HUES64 (cell line): Measurements from ENCODE around the gene SDCCAG8.

Experiments
- H3K27ac ChIP-seq: 2 replicates; pipeline ENCODE4 v1.7.0; 2013; ENCODE audit warnings: low read depth, low read length, inconsistent platforms
- H3K27me3 ChIP-seq: 2 replicates; pipeline ENCODE4 v1.6.1; 2013; ENCODE audit warnings: mild to moderate bottlenecking, low read length; ENCODE audit not compliant: insufficient read depth
- H3K36me3 ChIP-seq: 2 replicates; pipeline ENCODE4 v1.6.1; 2013; ENCODE audit warnings: mild to moderate bottlenecking, low read length; ENCODE audit not compliant: insufficient read depth
- H3K4me1 ChIP-seq: 2 replicates; pipeline ENCODE4 v1.6.1; 2013; ENCODE audit warnings: mild to moderate bottlenecking, low read length, moderate library complexity; ENCODE audit not compliant: insufficient read depth
- H3K4me3 ChIP-seq: 2 replicates; pipeline ENCODE4 v1.5.1; 2013; ENCODE audit warnings: mild to moderate bottlenecking, low read length, moderate library complexity
- H3K9ac ChIP-seq: 2 replicates; pipeline ENCODE4 v1.6.1; 2013; ENCODE audit warnings: mild to moderate bottlenecking, low read depth, low read length
- H3K9me3 ChIP-seq: 2 replicates; pipeline ENCODE4 v1.6.1; 2013; ENCODE audit warnings: low read depth, low read length; ENCODE audit not compliant: insufficient read depth
- WGBS: fragments of 150-250, 120-280 bp; methylation state at CpG from one replicate; pipeline ENCODE4 v1.1.7; 2013; ENCODE audit warnings: missing lambda C conversion rate; 5-methylcytosine and 5-hydroxymethylcytosine counted together

SDCCAG8 gene

DNA sequence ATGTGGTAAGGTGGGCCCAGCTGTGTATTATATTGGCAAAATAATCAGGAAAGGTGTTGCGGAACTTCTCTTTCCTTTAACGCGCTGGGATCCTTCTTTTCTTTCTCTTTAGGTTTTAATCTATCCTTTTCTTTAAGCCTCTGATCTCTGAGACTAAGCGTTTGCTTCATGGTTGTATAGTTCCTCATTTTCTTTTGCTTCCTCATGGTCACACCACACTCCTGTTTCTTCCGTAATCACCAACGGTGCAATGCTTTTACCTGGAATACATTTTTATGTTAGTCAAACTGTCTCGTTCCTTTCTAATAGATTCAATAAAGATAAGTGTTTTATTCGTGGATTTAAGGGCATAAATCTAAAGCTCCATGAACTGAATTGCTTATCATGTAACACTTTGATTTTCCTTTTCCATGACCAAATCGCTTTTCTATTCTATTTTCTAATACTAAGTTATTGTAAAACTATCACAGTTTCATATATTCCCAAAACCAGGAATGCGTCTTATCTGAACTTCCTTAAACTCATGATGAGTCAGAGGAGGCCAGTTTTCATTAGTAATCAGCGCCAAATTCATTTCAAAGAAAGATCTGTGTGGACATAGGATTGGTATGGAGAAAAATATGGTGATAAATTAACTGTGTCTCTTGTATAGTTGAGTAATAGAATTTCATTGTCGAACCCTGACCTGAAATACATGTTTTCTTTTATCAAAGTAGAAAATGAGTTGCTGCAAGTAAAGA lies 12.2 kb downstream of the SDCCAG8 start:
- H3K4me3 ChIP-seq, result no peak overlapping the region

DNA sequence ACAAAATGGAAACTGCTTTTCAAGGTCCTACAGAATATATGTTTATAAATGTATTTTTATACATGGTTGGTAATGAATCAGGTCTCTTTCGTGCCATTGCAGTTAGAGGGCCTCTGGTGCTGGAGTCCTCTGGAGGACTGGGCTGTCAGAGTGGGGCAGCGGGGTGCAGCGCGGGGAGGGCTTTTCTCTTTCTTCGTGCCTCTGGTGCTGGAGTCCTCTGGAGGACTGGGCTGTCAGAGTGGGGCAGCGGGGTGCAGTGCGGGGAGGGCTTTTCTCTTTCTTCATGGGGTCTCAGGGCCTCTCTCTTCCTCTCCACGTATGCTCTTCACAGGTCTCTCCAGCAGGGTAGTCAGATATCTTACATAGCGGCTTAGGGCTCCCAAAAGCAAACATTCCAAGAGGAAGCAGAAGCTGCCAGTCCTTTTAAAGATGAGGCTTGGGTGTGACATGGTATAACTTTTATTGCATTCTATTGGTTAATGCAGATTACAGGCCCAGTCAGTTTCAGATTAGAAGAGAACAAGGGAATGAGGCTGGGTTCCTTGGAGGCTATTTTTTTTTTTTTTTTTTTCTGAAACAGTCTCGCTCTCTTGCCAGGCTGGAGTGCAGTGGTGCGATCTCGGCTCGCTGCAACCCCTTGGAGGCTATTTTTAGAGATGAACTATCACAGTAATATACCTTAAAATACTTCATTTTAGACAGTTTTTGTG lies 13.1 kb downstream of the SDCCAG8 start:
- no peak overlapping the region for H3K4me3 ChIP-seq
- H3K36me3 ChIP-seq, result 0 out of 2 replicates have a peak, but pooled peaks cover 2% of the 10 kb centered on the region
- no peaks in the 10 kb centered on the region for H3K9me3 ChIP-seq
- H3K27ac ChIP-seq, result no peak overlapping the region
- no peaks in the 10 kb centered on the region for H3K27me3 ChIP-seq
- no peak overlapping the region for H3K9ac ChIP-seq
- WGBS, result 87% methylated on average over 9 of the region's 13 CpGs
- peaks cover 11% of the 10 kb centered on the region for H3K4me1 ChIP-seq

More for the DNA sequence above, 12.2 kb downstream of the SDCCAG8 start:
- Histone ChIP-seq H3K27ac (no peak overlapping the region), H3K27me3 (no peaks in the 10 kb centered on the region), H3K4me1 (peaks cover 11% of the 10 kb centered on the region), H3K36me3 (0 out of 2 replicates have a peak, but pooled peaks cover 2% of the 10 kb centered on the region), H3K9me3 (no peaks in the 10 kb centered on the region), H3K9ac (no peak overlapping the region)
- 98% methylated on average over 12 of the region's 12 CpGs for WGBS

DNA sequence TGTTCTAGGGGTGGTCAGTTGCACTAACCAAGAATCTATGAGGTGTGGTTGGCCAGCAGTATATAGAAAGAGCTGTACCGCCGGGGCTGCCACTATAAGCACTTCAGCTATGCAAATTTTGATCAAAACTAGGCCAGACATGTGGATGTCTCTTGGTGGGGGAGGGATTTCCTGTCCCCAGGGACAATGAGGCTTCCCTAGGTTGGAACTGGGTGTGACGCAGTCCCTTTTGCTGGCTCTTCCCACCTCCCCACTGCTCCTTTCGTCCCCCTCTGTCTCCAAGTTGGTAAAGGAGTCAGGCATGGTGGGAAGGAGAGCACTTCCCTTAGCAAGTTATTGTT lies 13.6 kb downstream of the SDCCAG8 start:
- no peaks in the 10 kb centered on the region for H3K9me3 ChIP-seq

DNA sequence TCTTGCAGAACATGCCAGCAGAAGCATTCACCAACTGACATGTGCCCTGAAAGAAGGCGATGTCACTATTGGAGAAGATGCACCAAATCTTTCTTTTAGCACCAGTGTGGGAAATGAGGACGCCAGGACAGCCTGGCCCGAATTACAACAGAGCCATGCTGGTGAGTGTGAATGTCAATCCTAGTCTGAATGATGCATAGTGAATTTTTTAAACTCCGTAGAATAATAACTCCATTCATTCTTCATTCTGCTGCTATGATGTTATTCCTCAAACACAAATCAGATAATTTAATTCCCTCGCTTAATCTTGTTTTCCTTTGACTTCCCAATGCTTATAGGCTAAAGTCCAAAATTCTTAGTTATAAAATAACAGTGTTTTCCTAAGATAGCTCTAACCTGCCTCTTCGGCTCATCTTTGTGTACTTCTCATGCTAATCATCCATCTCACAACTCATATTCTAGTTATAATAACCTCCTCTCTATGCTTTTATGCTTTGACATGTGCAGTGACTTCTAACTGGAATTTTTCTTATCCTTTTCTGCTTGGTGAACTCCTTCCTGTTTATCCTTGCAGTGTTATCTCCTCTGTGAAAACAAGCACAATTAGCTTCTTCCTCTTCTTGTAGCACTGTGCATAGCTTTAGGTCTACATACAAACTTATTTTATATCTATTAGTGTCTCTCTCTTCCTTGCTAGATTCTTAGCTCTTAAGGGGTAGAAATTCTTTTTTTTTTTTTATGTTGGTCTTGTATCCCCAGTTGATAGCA lies 14.4 kb downstream of the SDCCAG8 start:
- H3K27me3 ChIP-seq, result no peaks in the 10 kb centered on the region
- no peak overlapping the region for H3K27ac ChIP-seq
- H3K9ac ChIP-seq, result no peak overlapping the region
- no peak overlapping the region for H3K4me3 ChIP-seq
- H3K36me3 ChIP-seq, result peaks cover 7% of the 10 kb centered on the region
- no peaks in the 10 kb centered on the region for H3K9me3 ChIP-seq
- WGBS, result 90% methylated on average over 6 of the region's 6 CpGs
- peaks cover 11% of the 10 kb centered on the region for H3K4me1 ChIP-seq

More for the DNA sequence above, 13.6 kb downstream of the SDCCAG8 start:
- H3K9ac ChIP-seq, result no peak overlapping the region
- no peak overlapping the region for H3K4me3 ChIP-seq
- peaks cover 11% of the 10 kb centered on the region for H3K4me1 ChIP-seq
- no peak overlapping the region for H3K27ac ChIP-seq
- H3K36me3 ChIP-seq, result 0 out of 2 replicates have a peak, but pooled peaks cover 2% of the 10 kb centered on the region
- 95% methylated on average over 4 of the region's 4 CpGs for WGBS
- H3K27me3 ChIP-seq, result no peaks in the 10 kb centered on the region

DNA sequence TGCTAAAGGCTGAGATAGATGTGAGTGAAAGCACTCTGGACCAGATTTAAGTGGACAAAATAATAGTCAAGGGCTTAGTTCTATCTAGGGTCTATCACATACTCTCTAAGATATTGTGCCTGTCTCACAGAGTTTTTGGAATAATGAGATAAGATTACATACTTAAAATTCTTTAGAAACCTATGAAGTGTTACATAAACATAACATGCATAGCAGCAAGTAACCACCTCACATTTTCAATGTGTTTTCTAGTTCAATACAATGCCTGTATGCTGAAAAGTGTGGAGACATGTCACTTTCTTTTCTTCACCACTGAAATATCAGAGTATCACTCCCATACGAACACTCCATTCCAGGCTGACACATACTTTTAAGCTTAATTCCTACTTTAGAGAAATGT lies 16.2 kb downstream of the SDCCAG8 start:
- peaks cover 11% of the 10 kb centered on the region for H3K4me1 ChIP-seq
- no peaks in the 10 kb centered on the region for H3K27me3 ChIP-seq
- H3K4me3 ChIP-seq, result no peak overlapping the region
- H3K27ac ChIP-seq, result no peak overlapping the region
- no peaks in the 10 kb centered on the region for H3K9me3 ChIP-seq
- H3K9ac ChIP-seq, result no peak overlapping the region
- WGBS, result 80% methylated on average over 1 of the region's 1 CpG
- H3K36me3 ChIP-seq, result peaks cover 7% of the 10 kb centered on the region

DNA sequence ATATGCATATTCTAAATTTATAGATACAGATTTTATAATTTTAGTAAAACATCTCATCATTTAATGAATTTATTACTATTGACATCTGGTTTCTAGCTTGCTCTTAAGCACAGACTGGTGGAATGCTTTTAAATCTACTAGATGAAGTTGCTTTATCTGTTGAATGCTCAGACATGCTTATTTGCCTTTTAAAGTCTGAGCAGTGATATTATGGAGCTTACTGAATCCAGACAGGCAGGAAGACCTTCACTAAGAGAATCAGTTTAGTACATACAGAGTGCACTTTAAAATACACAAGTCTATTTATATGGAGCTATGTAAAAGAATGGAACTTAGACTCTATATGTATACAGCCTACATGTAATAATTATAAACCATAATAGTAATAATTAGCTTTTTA lies 16.6 kb downstream of the SDCCAG8 start:
- Histone ChIP-seq H3K4me1 (peaks cover 11% of the 10 kb centered on the region), H3K27me3 (no peaks in the 10 kb centered on the region), H3K36me3 (peaks cover 7% of the 10 kb centered on the region), H3K9me3 (no peaks in the 10 kb centered on the region), H3K27ac (no peak overlapping the region), H3K9ac (no peak overlapping the region), H3K4me3 (no peak overlapping the region)

DNA sequence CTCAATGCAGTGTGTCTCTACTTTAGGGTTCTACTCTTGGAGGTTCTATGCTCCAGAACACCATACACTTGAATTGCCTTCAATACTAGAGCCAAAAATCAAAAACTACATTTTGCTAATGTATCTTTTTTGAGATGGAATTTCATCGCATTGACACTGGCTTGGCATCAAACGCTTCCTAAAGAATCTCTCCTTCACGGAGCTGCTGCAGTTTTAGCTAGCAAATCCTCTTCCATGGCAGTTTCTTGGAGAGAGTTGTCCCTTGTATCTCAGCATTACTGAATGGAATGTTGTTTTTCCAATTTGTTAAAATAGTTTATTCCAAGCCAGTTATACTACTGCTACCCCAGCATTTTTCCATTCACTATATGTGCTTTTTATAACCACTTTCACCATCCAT lies 17.7 kb downstream of the SDCCAG8 start:
- Histone ChIP-seq H3K27me3 (no peaks in the 10 kb centered on the region), H3K27ac (no peak overlapping the region), H3K4me1 (peaks cover 11% of the 10 kb centered on the region), H3K9ac (no peak overlapping the region), H3K36me3 (peaks cover 7% of the 10 kb centered on the region), H3K4me3 (no peak overlapping the region), H3K9me3 (no peaks in the 10 kb centered on the region)
- WGBS, result 93% methylated on average over 3 of the region's 3 CpGs

DNA sequence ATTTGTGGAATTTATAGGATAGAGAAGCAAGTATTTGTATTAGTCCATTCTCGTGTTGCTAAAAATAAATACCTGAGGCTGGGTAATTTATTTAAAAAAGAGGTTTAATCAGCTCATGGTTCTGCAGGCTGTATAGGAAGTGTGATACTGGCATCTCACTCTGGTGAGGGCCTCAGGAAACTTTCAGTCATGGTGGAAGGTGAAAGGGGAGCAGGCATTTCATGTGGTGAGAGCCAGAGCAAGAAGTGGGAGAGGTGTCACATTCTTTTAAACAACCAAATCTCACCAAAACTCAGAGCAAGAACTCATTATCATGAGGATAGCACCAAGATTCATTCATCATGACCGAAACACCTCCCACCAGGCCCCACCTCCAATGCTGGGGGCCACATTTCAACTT lies 18.1 kb downstream of the SDCCAG8 start:
- 97% methylated on average over 2 of the region's 2 CpGs for WGBS
- no peaks in the 10 kb centered on the region for H3K9me3 ChIP-seq
- peaks cover 8% of the 10 kb centered on the region for H3K4me1 ChIP-seq
- no peak overlapping the region for H3K27ac ChIP-seq
- H3K36me3 ChIP-seq, result peaks cover 7% of the 10 kb centered on the region
- H3K4me3 ChIP-seq, result no peak overlapping the region
- no peak overlapping the region for H3K9ac ChIP-seq
- H3K27me3 ChIP-seq, result no peaks in the 10 kb centered on the region

DNA sequence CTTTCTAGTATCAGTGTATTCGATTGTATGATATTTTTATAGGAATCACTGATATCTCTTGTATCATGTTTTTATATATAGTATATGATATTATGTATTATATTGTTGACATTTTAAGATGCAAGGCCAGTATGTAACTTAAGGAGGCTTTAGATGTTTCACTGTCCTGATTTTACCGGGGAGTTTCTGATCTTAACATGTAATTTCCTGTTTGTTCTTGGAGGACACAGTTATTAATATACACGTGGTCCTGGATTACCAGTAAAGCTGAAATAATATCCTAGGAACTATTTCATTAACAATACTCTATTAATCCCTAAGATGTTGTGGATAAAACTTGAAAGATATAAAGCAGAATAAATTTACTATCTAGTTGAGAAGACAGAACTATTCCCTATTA lies 19.5 kb downstream of the SDCCAG8 start:
- Histone ChIP-seq H3K9me3 (no peaks in the 10 kb centered on the region), H3K4me1 (no peaks in the 10 kb centered on the region), H3K27me3 (no peaks in the 10 kb centered on the region), H3K27ac (no peak overlapping the region), H3K36me3 (peaks cover 7% of the 10 kb centered on the region), H3K9ac (no peak overlapping the region), H3K4me3 (no peak overlapping the region)
- 98% methylated on average over 2 of the region's 3 CpGs for WGBS

DNA sequence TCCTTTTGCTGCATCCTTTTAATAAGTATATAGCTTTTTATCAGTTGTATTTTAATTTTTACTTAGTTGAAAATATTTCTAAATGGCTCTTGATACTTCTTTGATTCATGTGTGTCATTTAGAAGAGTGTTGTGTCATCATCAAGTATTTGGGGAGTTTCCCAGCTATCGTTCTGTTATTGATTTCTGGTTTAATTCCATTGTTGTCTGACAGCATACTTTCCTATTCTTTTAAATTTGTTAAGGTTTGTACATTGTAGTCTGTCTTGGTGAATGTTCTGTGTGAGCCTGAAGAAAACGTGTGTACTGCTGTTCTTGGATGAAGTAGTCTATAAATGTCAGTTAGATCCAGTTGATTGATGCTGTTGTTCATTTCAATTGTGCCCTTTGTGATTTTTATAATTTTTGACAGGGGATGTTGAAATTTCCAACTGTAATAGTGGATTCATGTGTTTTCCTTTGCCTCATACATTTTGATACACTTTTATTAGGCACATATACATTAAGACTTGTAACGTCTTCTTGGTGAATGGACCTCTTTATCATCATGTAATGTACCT lies 24.8 kb downstream of the SDCCAG8 start:
- Histone ChIP-seq H3K4me3 (no peak overlapping the region), H3K36me3 (no peaks in the 10 kb centered on the region), H3K9ac (no peak overlapping the region), H3K27ac (no peak overlapping the region), H3K4me1 (peaks cover 6% of the 10 kb centered on the region; the same call in 1 of the 2 replicates), H3K27me3 (no peaks in the 10 kb centered on the region), H3K9me3 (no peaks in the 10 kb centered on the region)
- WGBS, result 95% methylated on average over 3 of the region's 3 CpGs

DNA sequence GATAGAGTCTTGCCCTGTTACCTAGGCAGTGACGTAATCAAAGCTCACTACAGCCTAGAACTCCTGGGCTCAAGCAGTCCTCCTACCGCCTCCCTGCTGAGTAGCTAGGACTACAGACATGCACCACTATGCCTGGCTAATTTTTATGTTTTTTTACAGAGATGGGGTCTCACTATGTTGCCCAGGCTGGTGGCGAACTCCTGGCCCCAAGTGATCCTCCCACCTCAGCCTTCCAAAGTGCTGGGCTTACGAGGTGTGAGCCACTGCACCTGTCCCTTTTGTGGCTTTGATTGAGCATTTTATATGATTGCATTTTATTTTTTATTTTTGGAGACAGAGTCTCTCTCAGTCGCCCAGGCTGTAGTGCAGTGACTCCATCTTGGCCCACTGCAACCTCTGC lies 25.8 kb downstream of the SDCCAG8 start:
- no peaks in the 10 kb centered on the region for H3K9me3 ChIP-seq
- H3K4me1 ChIP-seq, result peaks cover 6% of the 10 kb centered on the region; the same call in 1 of the 2 replicates
- no peak overlapping the region for H3K9ac ChIP-seq
- no peak overlapping the region for H3K4me3 ChIP-seq
- WGBS, result 93% methylated on average over 5 of the region's 5 CpGs
- H3K27ac ChIP-seq, result no peak overlapping the region
- no peaks in the 10 kb centered on the region for H3K36me3 ChIP-seq
- no peaks in the 10 kb centered on the region for H3K27me3 ChIP-seq
